HCT116 (cell line): ENCODE results near the gene NUTM2E. TPM values are rescaled to one million over a fixed set of nuclear protein-coding genes. Genes with fewer than 3 reads are reported as not detected.
"Not testable (repeated sequence)": the region's sequence is repeated elsewhere in the genome, so short reads cannot be mapped to it uniquely, and the experiment has no call there.

ENCODE experiments used
- ATAC-seq: fragments of 200-7000 bp; cut with Tn5 transposase; 2 replicates; pipeline ENCODE4 v1.9.1; 2020; ENCODE audit warnings: mild to moderate bottlenecking, moderate library complexity
- Bru-seq: library from RNA; stranded (reverse); fragments of 400-500 nt; gene quantifications from one replicate; lab custom pipeline; 2021; lab: Mats Ljungman, UMichigan
- BruChase-seq, 2 experiments: library from RNA; stranded (reverse); fragments of 400-500 nt; gene quantifications; one replicate each; lab custom pipeline; 2021; lab: Mats Ljungman, UMichigan
- BruUV-seq: library from RNA; stranded (reverse); fragments of 400-500 nt; replicated peaks from 2 replicates; lab custom pipeline; 2021; lab: Mats Ljungman, UMichigan
- CTCF ChIA-PET: fragments of 300-600 bp; sonication (Branson Sonifier 250); formaldehyde crosslinking; loops from one replicate; lab custom pipeline; 2021; ENCODE audit warnings: antibody characterized with exemption; lab: Charles Lee
- POLR2A ChIA-PET: fragments of 300-600, 350-600 bp; sonication (Branson Sonifier 250); formaldehyde crosslinking; loops from one replicate; lab custom pipeline; 2021; ENCODE audit warnings: antibody characterized with exemption; lab: Charles Lee
- RAD21 ChIA-PET, 2 experiments: fragments of 300-600 bp; sonication (Branson Sonifier 250); formaldehyde crosslinking; loops; one replicate each; lab custom pipeline; 2023; ENCODE audit warnings: low total read pairs in 2 of 2; ENCODE audit not compliant: uncharacterized antibody in 2 of 2, unreplicated experiment in 2 of 2, low non-redundant PET in 1 of 2; lab: Charles Lee
- DNase-seq: peaks from one replicate; pipeline ENCODE4 v3.0.0-alpha.2; 2010; ENCODE audit warnings: low read depth, low spot score
- H2AFZ ChIP-seq: fragments of 200-600 bp; shearing (Covaris generic), sonication (generic); 2 replicates; pipeline ENCODE4 v1.6.1; 2017; ENCODE audit warnings: low read depth, mixed run types, mixed read lengths, antibody characterized with exemption, low read length; ENCODE audit not compliant: poor library complexity, severe bottlenecking
- H3K27ac ChIP-seq: 2 replicates; pipeline ENCODE4 v1.5.1; 2012; ENCODE audit warnings: low read depth, low read length
- H3K27me3 ChIP-seq: fragments of 200-600 bp; sonication (generic); 2 replicates; pipeline ENCODE4 v1.6.1; 2016; ENCODE audit warnings: mixed run types, low read length, mixed read lengths; ENCODE audit not compliant: insufficient read depth
- H3K36me3 ChIP-seq, 2 experiments: fragments of 200-500 bp in 1 of 2; fragments of 200-600 bp in 1 of 2; sonication (Bioruptor generic) in 1 of 2; sonication (generic) in 1 of 2; 2 replicates each; pipeline versions ENCODE4 v1.5.1 to v1.6.1; 2014 to 2016; ENCODE audit warnings: low read length in 2 of 2, inconsistent platforms in 1 of 2, mixed read lengths in 1 of 2, mixed run types in 1 of 2; ENCODE audit not compliant: insufficient read depth in 2 of 2, control insufficient read depth in 1 of 2
- H3K4me1 ChIP-seq, 2 experiments: fragments of 200-600 bp in 1 of 2; sonication (generic) in 1 of 2; 2 replicates each; pipeline versions ENCODE4 v1.5.1 to v1.6.1; 2012 to 2017; ENCODE audit warnings: low read length in 2 of 2, inconsistent platforms in 1 of 2, mild to moderate bottlenecking in 1 of 2, mixed read lengths in 1 of 2, mixed run types in 1 of 2, moderate library complexity in 1 of 2; ENCODE audit not compliant: insufficient read depth in 2 of 2, control insufficient read depth in 1 of 2
- H3K4me2 ChIP-seq: fragments of 200-600 bp; sonication (generic); 2 replicates; pipeline ENCODE4 v1.6.1; 2017; ENCODE audit warnings: mixed run types, low read length, mixed read lengths
- H3K4me3 ChIP-seq, 2 experiments: fragments of 200-600 bp in 1 of 2; sonication (generic) in 1 of 2; replicated peaks in 1 of 2; 2 replicates each; pipeline ENCODE4 v1.5.1; 2011 to 2016; ENCODE audit warnings: low read length in 2 of 2, control low read depth in 1 of 2, low read depth in 1 of 2, mild to moderate bottlenecking in 1 of 2, mixed read lengths in 1 of 2, mixed run types in 1 of 2
- H3K79me2 ChIP-seq: fragments of 200-600 bp; sonication (generic); 2 replicates; pipeline ENCODE4 v1.6.1; 2017; ENCODE audit warnings: mild to moderate bottlenecking, mixed run types, low read length, moderate library complexity, mixed read lengths; ENCODE audit not compliant: insufficient read depth
- H3K9ac ChIP-seq: fragments of 200-600 bp; sonication (generic); 2 replicates; pipeline ENCODE4 v1.6.1; 2016; ENCODE audit warnings: low read length, mixed read lengths
- H3K9me2 ChIP-seq: fragments of 200-600 bp; sonication (generic), shearing (Covaris generic); 2 replicates; pipeline ENCODE4 v1.6.1; 2017; ENCODE audit warnings: mixed run types, mild to moderate bottlenecking, moderate library complexity; ENCODE audit not compliant: insufficient read depth
- H3K9me3 ChIP-seq, 2 experiments: fragments of 200-500 bp in 1 of 2; fragments of 200-600 bp in 1 of 2; sonication (Bioruptor generic) in 1 of 2; sonication (generic) in 1 of 2; 2 replicates each; pipeline ENCODE4 v1.6.1; 2014 to 2017; ENCODE audit warnings: low read length in 2 of 2, mixed read lengths in 2 of 2, inconsistent platforms in 1 of 2, low read depth in 1 of 2, mild to moderate bottlenecking in 1 of 2, mixed run types in 1 of 2, moderate library complexity in 1 of 2; ENCODE audit not compliant: control insufficient read depth in 1 of 2, insufficient read depth in 1 of 2
- H4K20me1 ChIP-seq: fragments of 200-600 bp; sonication (generic), shearing (Covaris generic); 2 replicates; pipeline ENCODE4 v1.6.1; 2017; ENCODE audit warnings: mixed run types, mild to moderate bottlenecking, moderate library complexity; ENCODE audit not compliant: insufficient read depth
- ZFX ChIP-seq: fragments of 450-650 bp; IDR thresholded peaks from 2 replicates; pipeline ENCODE4 v1.6.1; 2017
- intact Hi-C: fragments of 100-400 bp; cut with micrococcal nuclease; formaldehyde crosslinking; loops from 2 replicates; pipeline ENCODE4 v1.10.0; 2022
- long read RNA-seq: library from polyadenylated mRNA; unstranded; transcript quantifications from one replicate; pipeline ENCODE4 v2.0.0, GENCODE V29; 2021; ENCODE audit not compliant: unreplicated experiment
- polyA plus RNA-seq: library from polyadenylated mRNA; unstranded; fragments of >200 nt; gene quantifications from 2 replicates; pipeline ENCODE4 v1.2.1, GENCODE V29; 2012; ENCODE audit warnings: missing spikeins
- total RNA-seq: library from RNA; stranded (reverse); gene quantifications from one replicate; pipeline ENCODE4 v1.2.1, GENCODE V29; 2021; ENCODE audit not compliant: unreplicated experiment
- TF ChIP-seq, protein P1 (sequence below): IDR thresholded peaks from 2 replicates; pipeline ENCODE4 v1.6.1; 2012

NUTM2E gene
- 0.15 TPM for total RNA-seq
- polyA plus RNA-seq, result 0.05 and 0.16 TPM in 2 replicates
- percentile 13 among the genes with signal in this experiment for Bru-seq, nascent RNA
- percentile 15 among the genes with signal in this experiment for BruChase-seq, experiment 1, labeled RNA remaining after a 6-hour chase
- percentile 15 among the genes with signal in this experiment for BruChase-seq, experiment 2, labeled RNA remaining after a 2-hour chase
- long read RNA-seq, result 0 reads

GRCh38 chr10:79826496-79827215 lies at the start of gene NUTM2E:
Gene NUTM2E (plus strand): TSS chr10:79826739. CDS start chr10:79841741, 15,002 bp downstream.
- RAD21 ChIA-PET, H3K36me3 ChIP-seq, H3K4me1 ChIP-seq, H3K27me3 ChIP-seq, H3K9me3 ChIP-seq, POLR2A ChIA-PET, CTCF ChIA-PET, intact Hi-C loops, H2AFZ ChIP-seq, BruUV-seq, H4K20me1 ChIP-seq, H3K9me2 ChIP-seq: not testable (repeated sequence)
- 0 out of 2 replicates have a peak, but pooled peaks have one; percentile 22 for TF ChIP-seq ZFX
- TF ChIP-seq, protein P1, sequence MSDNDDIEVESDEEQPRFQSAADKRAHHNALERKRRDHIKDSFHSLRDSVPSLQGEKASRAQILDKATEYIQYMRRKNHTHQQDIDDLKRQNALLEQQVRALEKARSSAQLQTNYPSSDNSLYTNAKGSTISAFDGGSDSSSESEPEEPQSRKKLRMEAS, result 0 out of 2 replicates have a peak, but pooled peaks have one; percentile 22
- ATAC-seq (peak; percentile 92), DNase-seq (peak; percentile 29)
- H3K4me3 ChIP-seq, result peak within 1 kb of the TSS; percentile 46 to 53
- H3K79me2 ChIP-seq, result peaks cover 27% of the 10 kb centered on the region
- H3K4me2 ChIP-seq, result peak within 1 kb of the TSS; percentile 47
- peak within 1 kb of the TSS; percentile 78 for H3K27ac ChIP-seq
- H3K9ac ChIP-seq, result peak within 1 kb of the TSS; percentile 62

GRCh38 chr10:79777997-79778396 lies 48.5 kb upstream of the NUTM2E start:
- H4K20me1 ChIP-seq, H3K9me3 ChIP-seq, H3K27ac ChIP-seq, RAD21 ChIA-PET, H3K79me2 ChIP-seq, H3K9ac ChIP-seq, H3K9me2 ChIP-seq, POLR2A ChIA-PET, H3K27me3 ChIP-seq, H3K4me3 ChIP-seq, CTCF ChIA-PET, H3K4me2 ChIP-seq, BruUV-seq, H2AFZ ChIP-seq, DNase-seq, ATAC-seq, H3K4me1 ChIP-seq, intact Hi-C loops, H3K36me3 ChIP-seq: not testable (repeated sequence)
